Measurements from ENCODE around the gene CCNY. TPM values are rescaled to one million over a fixed set of nuclear protein-coding genes. Genes with fewer than 3 reads are reported as not detected.

Gene CCNY
- total RNA-seq, 1 donor from 2014 or later, result 37.5 TPM

DNA sequence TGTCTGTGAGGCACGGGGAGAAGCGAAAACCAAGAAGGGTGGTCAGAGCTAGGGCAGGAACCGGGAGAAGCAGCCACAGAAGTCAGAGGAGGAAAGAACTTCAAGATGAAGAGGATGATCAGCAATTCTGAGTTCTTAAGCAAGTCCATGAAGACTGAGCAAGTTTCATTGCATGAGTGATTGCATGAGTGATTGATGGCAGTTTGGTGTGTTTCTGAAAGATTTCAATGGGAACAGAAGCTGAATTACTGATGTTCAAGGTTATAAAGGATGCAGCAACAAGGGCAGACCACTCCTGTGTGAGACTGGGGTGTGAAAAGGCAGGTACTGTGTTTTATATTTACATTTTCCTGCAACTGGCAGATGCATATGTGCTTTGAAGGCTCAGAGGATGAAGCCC, 35.4 kb downstream of the CCNY start:
- no peak for TF ChIP-seq CTCF (IDR thresholded peaks at IDR 0.05)
- no peaks in the 10 kb centered on the region for H3K27me3 ChIP-seq
- H3K4me3 ChIP-seq, result no peak overlapping the region
- peaks cover 7 to 22% of the 10 kb centered on the region in 2 donors for H3K4me1 ChIP-seq
- intact Hi-C loops (cut with DNase I), result no loop called here
- H3K36me3 ChIP-seq, result no peaks in the 10 kb centered on the region
- no peaks in the 10 kb centered on the region for H3K9me3 ChIP-seq
- no peak overlapping the region for H3K27ac ChIP-seq
- no peak for DNase-seq (ENCODE audit: low spot score in 2 of 2)

DNA sequence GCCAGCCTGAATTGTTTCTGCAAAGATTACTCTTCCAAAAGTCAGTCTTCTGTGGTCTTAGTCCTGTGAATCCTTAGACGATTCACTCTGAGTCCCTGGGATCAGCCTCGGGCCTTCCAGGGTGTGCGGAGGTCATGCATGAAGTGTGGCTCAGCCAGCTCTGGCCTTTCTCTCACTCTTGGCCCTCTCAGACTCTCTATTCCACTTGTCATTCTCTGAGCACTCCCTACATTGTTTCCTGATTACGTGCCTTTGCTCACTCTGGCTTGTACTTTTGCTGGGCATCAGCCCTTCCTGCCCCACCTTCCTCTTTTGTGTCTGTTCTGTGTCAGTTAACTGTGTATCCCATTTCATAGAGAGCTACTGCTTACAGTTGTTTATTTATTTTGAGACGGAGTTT, 36.0 kb downstream of the CCNY start:
- intact Hi-C loops (cut with DNase I), result no loop called here
- Histone ChIP-seq H3K27ac (peak overlapping the region in 1 of 2 donors; percentile 51), H3K36me3 (no peaks in the 10 kb centered on the region), H3K9me3 (no peaks in the 10 kb centered on the region), H3K4me1 (peaks cover 7 to 22% of the 10 kb centered on the region in 2 donors), H3K4me3 (no peak overlapping the region), H3K27me3 (no peaks in the 10 kb centered on the region)
- DNase-seq (ENCODE audit: low spot score in 2 of 2), result no peak
- TF ChIP-seq CTCF (IDR thresholded peaks at IDR 0.05), result no peak

DNA sequence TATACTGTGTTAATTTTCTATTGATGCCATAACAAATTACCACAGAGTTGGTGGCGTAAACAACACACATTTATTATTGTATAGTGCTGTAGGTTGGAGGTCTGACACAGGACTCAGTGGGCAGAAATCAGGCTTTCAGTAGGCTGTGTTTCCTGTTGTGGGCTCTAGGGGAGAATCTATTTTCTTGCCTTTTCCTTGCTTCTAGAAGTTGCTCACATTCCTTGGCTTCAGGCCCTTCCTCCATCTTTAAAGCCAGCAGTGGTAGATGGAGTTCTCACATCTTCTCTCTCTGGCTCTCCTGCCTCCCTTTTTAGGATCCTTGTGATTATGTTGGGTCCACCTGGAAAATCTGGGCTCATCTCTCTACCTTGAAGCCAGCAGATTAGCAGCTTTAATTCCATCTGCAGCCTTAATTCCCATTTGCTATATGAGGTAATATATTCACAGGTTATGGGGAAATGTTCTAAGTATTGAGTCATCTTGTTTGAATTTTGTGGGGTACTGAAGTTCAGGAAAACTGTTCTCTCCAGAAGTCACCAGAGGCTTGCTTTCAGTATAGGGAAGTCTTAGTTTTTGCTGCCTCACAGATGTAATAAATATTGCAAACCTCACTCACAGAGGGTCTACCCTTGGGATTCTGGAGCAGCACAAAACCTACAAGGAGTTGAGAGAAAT, 38.9 kb downstream of the CCNY start:
- TF ChIP-seq CTCF (IDR thresholded peaks at IDR 0.05), result no peak
- peaks cover 13 to 17% of the 10 kb centered on the region in 2 donors for H3K4me1 ChIP-seq

GRCh38 chr10:35377050-35377728, 40.9 kb downstream of the CCNY start:
- Histone ChIP-seq H3K27ac (no peak overlapping the region), H3K9me3 (no peaks in the 10 kb centered on the region), H3K27me3 (no peaks in the 10 kb centered on the region), H3K4me1 (peaks cover 13 to 28% of the 10 kb centered on the region in 2 donors), H3K36me3 (no peaks in the 10 kb centered on the region), H3K4me3 (no peak overlapping the region)
- no peak for TF ChIP-seq CTCF (IDR thresholded peaks at IDR 0.05)
- DNase-seq (ENCODE audit: low spot score in 2 of 2), result no peak
- intact Hi-C loops (cut with DNase I), result no loop called here

More for the DNA sequence above, 38.9 kb downstream of the CCNY start:
- no peak for DNase-seq (ENCODE audit: low spot score in 2 of 2)
- Histone ChIP-seq H3K9me3 (no peaks in the 10 kb centered on the region), H3K4me3 (no peak overlapping the region), H3K27me3 (no peaks in the 10 kb centered on the region), H3K27ac (no peak overlapping the region), H3K36me3 (no peaks in the 10 kb centered on the region)
- intact Hi-C loops (cut with DNase I), result no loop called here

GRCh38 chr10:35378541-35379210, 42.4 kb downstream of the CCNY start:
- DNase-seq (ENCODE audit: low spot score in 2 of 2), result no peak
- Histone ChIP-seq H3K36me3 (no peaks in the 10 kb centered on the region), H3K4me3 (no peak overlapping the region), H3K27ac (peak overlapping the region; percentile 76 to 82), H3K4me1 (peaks cover 13 to 27% of the 10 kb centered on the region in 2 donors), H3K27me3 (no peaks in the 10 kb centered on the region), H3K9me3 (no peaks in the 10 kb centered on the region)
- intact Hi-C loops (cut with DNase I), result loop anchor here (1.0 kb wide), 1 partner anchor 42 kb away; the partner anchor contains the start of gene CCNY
- no peak for TF ChIP-seq CTCF (IDR thresholded peaks at IDR 0.05)

Measured in ascending aorta (tissue), 2 donors.